Subcutaneous adipose tissue (tissue), 4 donors: ENCODE measurements around the gene SLC40A1. TPM values are rescaled to one million over a fixed set of nuclear protein-coding genes. Genes with fewer than 3 reads are reported as not detected.

Experiments
- total RNA-seq, 4 donors: library from RNA; depleted of rRNA; stranded (reverse); fragments of >200 nt; gene quantifications; one replicate each; pipeline ENCODE4 v1.1.0, GENCODE V29; 2016
- TF ChIP-seq, protein P1 (sequence below): fragments of 450-650 bp; IDR thresholded peaks from one replicate; pipeline ENCODE4 v1.5.1; 2016; ENCODE audit warnings: low read depth, mild to moderate bottlenecking, control low read depth, antibody characterized with exemption, moderate library complexity

The SLC40A1 gene
- total RNA-seq, 4 donors from 2014 or later, result 54.6 to 78.4 (median 58.2) TPM

DNA sequence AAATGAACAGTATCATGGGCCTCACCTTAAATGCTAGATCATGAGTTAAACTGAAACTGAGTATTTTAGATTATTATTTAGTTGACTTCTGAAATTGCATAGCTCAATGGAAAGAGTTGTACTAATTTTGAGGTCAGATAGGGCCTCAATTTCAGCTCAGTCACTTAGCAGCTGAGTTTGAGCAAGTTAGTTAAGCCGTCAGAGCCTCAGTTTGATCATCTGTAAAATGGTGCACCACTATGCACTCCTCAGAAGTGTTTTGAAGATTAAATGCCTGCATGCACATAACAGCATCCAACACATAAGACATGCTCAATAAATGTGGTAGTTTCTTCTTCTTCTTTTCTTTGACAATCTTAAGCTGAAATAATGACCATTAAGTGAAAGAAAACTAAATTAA is 42.5 kb upstream of the SLC40A1 start:
- TF ChIP-seq, protein P1, sequence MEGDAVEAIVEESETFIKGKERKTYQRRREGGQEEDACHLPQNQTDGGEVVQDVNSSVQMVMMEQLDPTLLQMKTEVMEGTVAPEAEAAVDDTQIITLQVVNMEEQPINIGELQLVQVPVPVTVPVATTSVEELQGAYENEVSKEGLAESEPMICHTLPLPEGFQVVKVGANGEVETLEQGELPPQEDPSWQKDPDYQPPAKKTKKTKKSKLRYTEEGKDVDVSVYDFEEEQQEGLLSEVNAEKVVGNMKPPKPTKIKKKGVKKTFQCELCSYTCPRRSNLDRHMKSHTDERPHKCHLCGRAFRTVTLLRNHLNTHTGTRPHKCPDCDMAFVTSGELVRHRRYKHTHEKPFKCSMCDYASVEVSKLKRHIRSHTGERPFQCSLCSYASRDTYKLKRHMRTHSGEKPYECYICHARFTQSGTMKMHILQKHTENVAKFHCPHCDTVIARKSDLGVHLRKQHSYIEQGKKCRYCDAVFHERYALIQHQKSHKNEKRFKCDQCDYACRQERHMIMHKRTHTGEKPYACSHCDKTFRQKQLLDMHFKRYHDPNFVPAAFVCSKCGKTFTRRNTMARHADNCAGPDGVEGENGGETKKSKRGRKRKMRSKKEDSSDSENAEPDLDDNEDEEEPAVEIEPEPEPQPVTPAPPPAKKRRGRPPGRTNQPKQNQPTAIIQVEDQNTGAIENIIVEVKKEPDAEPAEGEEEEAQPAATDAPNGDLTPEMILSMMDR, result no peak

DNA sequence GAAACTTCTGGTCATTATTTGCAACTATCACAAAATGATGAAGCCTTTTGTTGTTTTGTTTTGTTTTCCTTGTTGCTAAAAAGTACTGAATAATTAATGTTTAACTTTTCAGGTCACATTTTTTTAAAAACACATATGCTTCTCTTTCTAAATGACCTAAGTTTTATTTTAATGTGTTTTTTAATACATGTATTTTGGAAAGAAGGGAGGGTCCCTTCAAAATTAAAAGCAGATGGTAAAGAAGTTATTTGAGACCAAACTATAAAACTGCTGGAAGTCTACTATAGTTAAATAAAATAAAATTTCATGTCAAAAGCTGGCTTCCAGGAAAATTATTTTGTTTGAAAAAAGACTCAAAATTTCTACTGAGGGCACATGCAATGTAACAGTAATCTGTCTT is 41.2 kb upstream of the SLC40A1 start:
- TF ChIP-seq, protein P1, result no peak

DNA sequence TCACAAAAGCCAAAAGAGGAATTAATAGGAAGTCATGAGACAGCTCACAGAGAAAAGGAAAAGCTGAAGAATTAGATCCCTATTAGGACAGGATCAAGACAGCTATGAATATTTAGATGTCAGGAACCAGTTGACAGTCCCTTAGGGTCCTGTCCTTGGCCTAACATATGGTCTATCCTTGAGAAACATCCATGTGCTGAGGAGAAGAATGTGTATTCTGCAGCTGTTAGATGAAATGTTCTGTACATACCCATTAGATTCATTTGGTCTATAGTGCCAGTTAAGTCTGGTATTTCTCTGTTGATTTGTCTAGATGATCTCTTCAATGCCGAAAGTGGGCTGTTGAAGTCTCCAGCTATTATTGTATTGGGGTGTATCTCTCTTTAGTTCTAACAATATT is 37.6 kb upstream of the SLC40A1 start:
- TF ChIP-seq, protein P1, result no peak

DNA sequence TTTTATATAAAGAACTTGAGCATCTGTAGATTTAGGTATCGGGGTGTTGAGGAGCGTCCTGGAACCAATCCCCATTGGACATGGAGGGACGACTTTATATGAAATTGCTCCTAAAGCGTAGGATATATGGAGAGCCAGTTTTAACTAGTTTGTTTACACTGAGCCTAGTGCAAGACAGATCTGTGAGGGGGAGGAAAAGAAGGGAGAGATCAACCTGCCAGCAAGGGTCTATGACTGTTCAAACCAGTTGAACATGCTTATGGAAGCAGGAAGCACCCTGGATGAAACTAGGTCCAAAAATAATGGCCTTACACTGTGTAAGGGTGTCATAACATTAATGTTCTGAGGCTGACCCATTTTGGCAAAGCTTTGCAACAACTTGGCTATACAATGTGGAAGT is 34.0 kb upstream of the SLC40A1 start:
- TF ChIP-seq, protein P1, result no peak

DNA sequence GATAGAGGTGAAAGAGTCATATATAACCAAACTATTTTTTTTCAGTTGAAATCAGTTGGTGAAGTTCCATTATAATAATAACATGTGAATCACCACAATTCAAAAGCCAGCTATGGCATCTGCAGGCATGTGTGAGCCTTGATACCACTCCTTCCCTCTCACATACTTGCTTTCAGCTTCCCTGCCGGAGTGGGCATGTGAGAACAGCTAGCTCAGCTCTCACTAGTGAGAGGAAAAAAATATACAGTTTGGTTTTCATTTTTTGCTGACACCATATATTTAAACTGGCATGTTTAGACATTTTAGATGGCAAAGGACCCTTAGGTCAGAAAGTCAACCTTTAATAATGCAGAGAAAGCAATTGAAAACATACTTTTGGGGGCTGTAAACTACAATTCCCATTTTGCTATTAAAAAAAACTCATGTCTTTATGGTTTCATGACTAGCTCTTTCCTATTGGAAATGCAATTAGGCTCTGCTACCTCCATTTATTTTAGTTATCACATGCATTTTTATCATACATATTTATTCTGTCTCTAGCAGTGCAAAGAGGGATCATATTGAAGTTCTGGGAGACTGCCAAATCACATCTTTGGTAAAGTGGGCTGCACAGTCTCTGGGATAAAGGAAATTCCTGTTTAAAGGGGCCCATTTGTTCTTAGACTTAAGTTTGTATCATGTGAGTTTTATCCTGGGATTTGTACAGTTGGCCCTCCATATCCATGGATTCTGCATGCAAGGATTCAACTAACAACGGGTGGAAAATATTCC is 33.2 kb upstream of the SLC40A1 start:
- TF ChIP-seq, protein P1, result no peak

DNA sequence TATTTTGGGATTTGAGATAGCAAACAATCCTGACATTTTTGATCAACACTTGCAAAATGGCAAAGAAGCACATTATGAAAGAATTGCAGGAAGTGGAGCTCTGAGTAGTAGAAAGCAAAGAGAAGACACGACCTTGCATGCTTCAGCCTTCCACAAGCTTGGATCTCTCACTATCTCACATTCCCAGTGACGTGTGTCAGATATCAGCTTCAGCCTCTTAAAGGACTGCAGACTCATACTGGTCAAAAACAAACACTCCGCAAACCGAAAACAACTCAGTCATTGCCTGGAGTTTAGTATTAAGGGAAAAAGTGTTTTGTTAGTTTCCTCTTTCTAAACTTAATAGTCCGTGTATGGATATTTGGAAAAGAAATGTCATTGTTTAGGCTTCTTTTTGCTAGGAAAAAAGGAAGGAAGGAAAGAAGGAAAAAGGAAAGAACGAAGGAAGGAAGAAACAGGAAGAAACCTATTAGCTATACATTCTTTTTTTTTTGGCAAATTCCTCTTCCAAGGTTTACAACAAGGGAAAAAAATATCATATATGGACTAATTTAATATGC is 32.6 kb upstream of the SLC40A1 start:
- TF ChIP-seq, protein P1, result no peak

DNA sequence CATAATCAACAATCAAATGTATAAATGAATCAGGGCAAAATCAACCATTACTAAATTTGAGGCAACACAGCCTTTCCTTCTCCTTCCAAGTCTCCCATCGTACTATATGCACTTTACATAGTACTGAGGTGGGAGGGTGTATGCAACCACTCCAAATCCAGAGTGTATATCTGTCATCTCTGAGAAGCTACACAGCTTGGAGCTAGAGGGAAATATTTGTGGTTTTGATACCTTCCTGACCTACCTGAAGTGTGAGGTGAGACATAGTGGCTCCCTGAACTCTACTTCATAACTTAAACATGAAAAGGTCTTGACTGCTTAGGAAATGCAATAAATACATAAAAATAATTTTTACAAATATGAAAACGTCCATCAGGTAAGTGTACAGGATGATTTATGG is 30.1 kb upstream of the SLC40A1 start:
- TF ChIP-seq, protein P1, result no peak
